GM23338 (cell line): ENCODE results near the gene MYBPC2. TPM values are rescaled to one million over a fixed set of nuclear protein-coding genes. Genes with fewer than 3 reads are reported as not detected.

Experiments used
- ATAC-seq: fragments of 200-7000 bp; cut with Tn5 transposase; 3 replicates; pipeline ENCODE4 v1.9.1; 2020
- DNase-seq: peaks from one replicate; pipeline ENCODE4 v3.0.0-alpha.2; 2015; ENCODE audit warnings: low spot score
- H2AFZ ChIP-seq: fragments of 200-600 bp; sonication (generic); 2 replicates; pipeline ENCODE4 v1.8.0; 2016; ENCODE audit warnings: antibody characterized with exemption, mild to moderate bottlenecking, moderate library complexity
- H3F3A ChIP-seq: fragments of 200-600 bp; sonication (generic); replicated peaks from 2 replicates; pipeline ENCODE4 v1.8.0; 2017; ENCODE audit warnings: antibody characterized with exemption, mixed run types, low read depth
- H3K27ac ChIP-seq: fragments of 200-600 bp; sonication (generic); 2 replicates; pipeline ENCODE4 v1.6.1; 2016; ENCODE audit warnings: low read depth
- H3K27me3 ChIP-seq: fragments of 200-600 bp; sonication (generic); 2 replicates; pipeline ENCODE4 v1.8.0; 2016; ENCODE audit warnings: mild to moderate bottlenecking, mixed run types, moderate library complexity; ENCODE audit not compliant: insufficient read depth
- H3K36me3 ChIP-seq: fragments of 200-600 bp; sonication (generic); 2 replicates; pipeline ENCODE4 v1.8.0; 2016; ENCODE audit warnings: mild to moderate bottlenecking; ENCODE audit not compliant: insufficient read depth
- H3K4me1 ChIP-seq: fragments of 200-600 bp; sonication (generic); 2 replicates; pipeline ENCODE4 v1.8.0; 2016; ENCODE audit warnings: mild to moderate bottlenecking, moderate library complexity; ENCODE audit not compliant: insufficient read depth
- H3K4me2 ChIP-seq: fragments of 200-600 bp; sonication (generic); 2 replicates; pipeline ENCODE4 v1.7.1; 2017; ENCODE audit warnings: mixed run types
- H3K4me3 ChIP-seq: fragments of 200-600 bp; sonication (generic); 2 replicates; pipeline ENCODE4 v1.6.1; 2016; ENCODE audit warnings: mixed run types
- H3K79me2 ChIP-seq: fragments of 200-600 bp; sonication (generic); replicated peaks from 2 replicates; pipeline ENCODE4 v1.8.0; 2017; ENCODE audit warnings: mild to moderate bottlenecking; ENCODE audit not compliant: insufficient read depth
- H3K9me2 ChIP-seq: fragments of 200-600 bp; sonication (generic); 2 replicates; pipeline ENCODE4 v1.8.0; 2017; ENCODE audit not compliant: insufficient read depth
- H4K20me1 ChIP-seq: fragments of 200-600 bp; sonication (generic); replicated peaks from 2 replicates; pipeline ENCODE4 v1.8.0; 2017; ENCODE audit warnings: mild to moderate bottlenecking; ENCODE audit not compliant: insufficient read depth
- H3K27ac Mint-ChIP-seq: 2 replicates; pipeline ENCODE4 v1.8.0; 2020; ENCODE audit warnings: inconsistent platforms, mild to moderate bottlenecking, moderate library complexity, mixed read lengths
- H3K27me3 Mint-ChIP-seq: 3 replicates; pipeline ENCODE4 v1.8.0; 2022; ENCODE audit warnings: low read depth, mild to moderate bottlenecking, moderate library complexity, mixed read lengths, inconsistent platforms; ENCODE audit not compliant: insufficient read depth, poor library complexity
- H3K36me3 Mint-ChIP-seq: 3 replicates; pipeline ENCODE4 v1.8.0; 2021; ENCODE audit warnings: low read depth, mild to moderate bottlenecking, inconsistent platforms, moderate library complexity, mixed read lengths
- H3K4me1 Mint-ChIP-seq: 3 replicates; pipeline ENCODE4 v1.8.0; 2020; ENCODE audit warnings: mild to moderate bottlenecking, inconsistent platforms, mixed read lengths
- H3K4me3 Mint-ChIP-seq: 3 replicates; pipeline ENCODE4 v1.8.0; 2021; ENCODE audit warnings: moderate library complexity, mild to moderate bottlenecking, inconsistent platforms, mixed read lengths
- H3K9me3 Mint-ChIP-seq: 3 replicates; pipeline ENCODE4 v1.8.0; 2020; ENCODE audit warnings: moderate library complexity, mild to moderate bottlenecking, inconsistent platforms, mixed read lengths
- EZH2 ChIP-seq: fragments of 200-600 bp; sonication (generic); IDR thresholded peaks from one replicate; pipeline ENCODE4 v1.8.0; 2017; ENCODE audit warnings: antibody characterized with exemption, mild to moderate bottlenecking, low read depth; ENCODE audit not compliant: unreplicated experiment
- EZH2phosphoT487 ChIP-seq: fragments of 200-600 bp; sonication (generic); IDR thresholded peaks from one replicate; pipeline ENCODE4 v1.8.1; 2018; ENCODE audit warnings: antibody characterized with exemption; ENCODE audit not compliant: unreplicated experiment
- NANOG ChIP-seq: IDR thresholded peaks from 2 replicates; pipeline ENCODE4 v1.6.1; 2016; ENCODE audit warnings: antibody characterized with exemption, borderline replicate concordance
- POLR2AphosphoS5 ChIP-seq: IDR thresholded peaks from 2 replicates; pipeline ENCODE4 v1.6.1; 2016; ENCODE audit warnings: antibody characterized with exemption, low read depth
- polyA plus RNA-seq: library from polyadenylated mRNA; unstranded; fragments of >200 nt; fragmentation: Nextera tagmentation; extraction: Ambion mirVana; gene quantifications from 2 replicates; pipeline ENCODE4 v1.2.1, GENCODE V29; 2016
- total RNA-seq: library from RNA; depleted of rRNA; stranded (reverse); fragments of >200 nt; shearing (Covaris generic); gene quantifications from 2 replicates; pipeline ENCODE4 v1.2.3, GENCODE V29; 2014
- TF ChIP-seq, protein P1 (sequence below): fragments of 250-450 bp; sonication (Bioruptor Pico); IDR thresholded peaks from 2 replicates; pipeline ENCODE4 v1.5.0; 2020; ENCODE audit warnings: mild to moderate bottlenecking, moderate library complexity
- TF ChIP-seq, protein P2 (sequence below): IDR thresholded peaks from one replicate; pipeline ENCODE4 v1.6.1; 2018; ENCODE audit warnings: antibody characterized with exemption; ENCODE audit not compliant: unreplicated experiment

Gene MYBPC2
- total and polyA plus RNA-seq, 2 experiments from 2014 or later, result 4.2 to 5.9 TPM

DNA sequence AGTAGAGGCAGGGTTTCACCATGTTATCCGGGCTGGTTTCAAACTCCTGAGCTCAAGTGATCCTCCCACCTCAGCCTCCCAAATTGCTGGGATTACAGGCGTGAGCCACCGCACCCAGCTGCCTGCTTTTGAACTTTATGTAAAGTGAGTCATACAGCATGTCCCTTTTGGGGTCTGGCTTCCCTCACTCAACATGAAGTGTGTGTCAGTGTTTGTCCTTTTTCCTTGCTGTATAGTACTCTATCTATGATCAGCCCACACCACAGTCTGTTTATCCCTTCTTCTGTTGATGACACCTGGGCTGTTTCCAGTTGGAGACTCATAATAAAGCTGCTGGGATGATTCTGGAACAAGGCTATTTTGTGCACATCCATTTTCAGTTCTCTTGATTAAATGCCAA, 11.9 kb upstream of the MYBPC2 start (continued):
- TF ChIP-seq, protein P1, sequence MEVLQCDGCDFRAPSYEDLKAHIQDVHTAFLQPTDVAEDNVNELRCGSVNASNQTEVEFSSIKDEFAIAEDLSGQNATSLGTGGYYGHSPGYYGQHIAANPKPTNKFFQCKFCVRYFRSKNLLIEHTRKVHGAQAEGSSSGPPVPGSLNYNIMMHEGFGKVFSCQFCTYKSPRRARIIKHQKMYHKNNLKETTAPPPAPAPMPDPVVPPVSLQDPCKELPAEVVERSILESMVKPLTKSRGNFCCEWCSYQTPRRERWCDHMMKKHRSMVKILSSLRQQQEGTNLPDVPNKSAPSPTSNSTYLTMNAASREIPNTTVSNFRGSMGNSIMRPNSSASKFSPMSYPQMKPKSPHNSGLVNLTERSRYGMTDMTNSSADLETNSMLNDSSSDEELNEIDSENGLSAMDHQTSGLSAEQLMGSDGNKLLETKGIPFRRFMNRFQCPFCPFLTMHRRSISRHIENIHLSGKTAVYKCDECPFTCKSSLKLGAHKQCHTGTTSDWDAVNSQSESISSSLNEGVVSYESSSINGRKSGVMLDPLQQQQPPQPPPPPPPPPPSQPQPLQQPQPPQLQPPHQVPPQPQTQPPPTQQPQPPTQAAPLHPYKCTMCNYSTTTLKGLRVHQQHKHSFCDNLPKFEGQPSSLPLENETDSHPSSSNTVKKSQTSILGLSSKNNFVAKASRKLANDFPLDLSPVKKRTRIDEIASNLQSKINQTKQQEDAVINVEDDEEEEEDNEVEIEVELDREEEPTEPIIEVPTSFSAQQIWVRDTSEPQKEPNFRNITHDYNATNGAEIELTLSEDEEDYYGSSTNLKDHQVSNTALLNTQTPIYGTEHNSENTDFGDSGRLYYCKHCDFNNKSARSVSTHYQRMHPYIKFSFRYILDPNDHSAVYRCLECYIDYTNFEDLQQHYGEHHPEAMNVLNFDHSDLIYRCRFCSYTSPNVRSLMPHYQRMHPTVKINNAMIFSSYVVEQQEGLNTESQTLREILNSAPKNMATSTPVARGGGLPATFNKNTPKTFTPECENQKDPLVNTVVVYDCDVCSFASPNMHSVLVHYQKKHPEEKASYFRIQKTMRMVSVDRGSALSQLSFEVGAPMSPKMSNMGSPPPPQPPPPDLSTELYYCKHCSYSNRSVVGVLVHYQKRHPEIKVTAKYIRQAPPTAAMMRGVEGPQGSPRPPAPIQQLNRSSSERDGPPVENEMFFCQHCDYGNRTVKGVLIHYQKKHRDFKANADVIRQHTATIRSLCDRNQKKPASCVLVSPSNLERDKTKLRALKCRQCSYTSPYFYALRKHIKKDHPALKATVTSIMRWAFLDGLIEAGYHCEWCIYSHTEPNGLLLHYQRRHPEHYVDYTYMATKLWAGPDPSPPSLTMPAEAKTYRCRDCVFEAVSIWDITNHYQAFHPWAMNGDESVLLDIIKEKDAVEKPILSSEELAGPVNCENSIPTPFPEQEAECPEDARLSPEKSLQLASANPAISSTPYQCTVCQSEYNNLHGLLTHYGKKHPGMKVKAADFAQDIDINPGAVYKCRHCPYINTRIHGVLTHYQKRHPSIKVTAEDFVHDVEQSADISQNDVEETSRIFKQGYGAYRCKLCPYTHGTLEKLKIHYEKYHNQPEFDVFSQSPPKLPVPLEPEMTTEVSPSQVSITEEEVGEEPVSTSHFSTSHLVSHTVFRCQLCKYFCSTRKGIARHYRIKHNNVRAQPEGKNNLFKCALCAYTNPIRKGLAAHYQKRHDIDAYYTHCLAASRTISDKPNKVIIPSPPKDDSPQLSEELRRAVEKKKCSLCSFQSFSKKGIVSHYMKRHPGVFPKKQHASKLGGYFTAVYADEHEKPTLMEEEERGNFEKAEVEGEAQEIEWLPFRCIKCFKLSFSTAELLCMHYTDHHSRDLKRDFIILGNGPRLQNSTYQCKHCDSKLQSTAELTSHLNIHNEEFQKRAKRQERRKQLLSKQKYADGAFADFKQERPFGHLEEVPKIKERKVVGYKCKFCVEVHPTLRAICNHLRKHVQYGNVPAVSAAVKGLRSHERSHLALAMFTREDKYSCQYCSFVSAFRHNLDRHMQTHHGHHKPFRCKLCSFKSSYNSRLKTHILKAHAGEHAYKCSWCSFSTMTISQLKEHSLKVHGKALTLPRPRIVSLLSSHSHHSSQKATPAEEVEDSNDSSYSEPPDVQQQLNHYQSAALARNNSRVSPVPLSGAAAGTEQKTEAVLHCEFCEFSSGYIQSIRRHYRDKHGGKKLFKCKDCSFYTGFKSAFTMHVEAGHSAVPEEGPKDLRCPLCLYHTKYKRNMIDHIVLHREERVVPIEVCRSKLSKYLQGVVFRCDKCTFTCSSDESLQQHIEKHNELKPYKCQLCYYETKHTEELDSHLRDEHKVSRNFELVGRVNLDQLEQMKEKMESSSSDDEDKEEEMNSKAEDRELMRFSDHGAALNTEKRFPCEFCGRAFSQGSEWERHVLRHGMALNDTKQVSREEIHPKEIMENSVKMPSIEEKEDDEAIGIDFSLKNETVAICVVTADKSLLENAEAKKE, result no peak

DNA sequence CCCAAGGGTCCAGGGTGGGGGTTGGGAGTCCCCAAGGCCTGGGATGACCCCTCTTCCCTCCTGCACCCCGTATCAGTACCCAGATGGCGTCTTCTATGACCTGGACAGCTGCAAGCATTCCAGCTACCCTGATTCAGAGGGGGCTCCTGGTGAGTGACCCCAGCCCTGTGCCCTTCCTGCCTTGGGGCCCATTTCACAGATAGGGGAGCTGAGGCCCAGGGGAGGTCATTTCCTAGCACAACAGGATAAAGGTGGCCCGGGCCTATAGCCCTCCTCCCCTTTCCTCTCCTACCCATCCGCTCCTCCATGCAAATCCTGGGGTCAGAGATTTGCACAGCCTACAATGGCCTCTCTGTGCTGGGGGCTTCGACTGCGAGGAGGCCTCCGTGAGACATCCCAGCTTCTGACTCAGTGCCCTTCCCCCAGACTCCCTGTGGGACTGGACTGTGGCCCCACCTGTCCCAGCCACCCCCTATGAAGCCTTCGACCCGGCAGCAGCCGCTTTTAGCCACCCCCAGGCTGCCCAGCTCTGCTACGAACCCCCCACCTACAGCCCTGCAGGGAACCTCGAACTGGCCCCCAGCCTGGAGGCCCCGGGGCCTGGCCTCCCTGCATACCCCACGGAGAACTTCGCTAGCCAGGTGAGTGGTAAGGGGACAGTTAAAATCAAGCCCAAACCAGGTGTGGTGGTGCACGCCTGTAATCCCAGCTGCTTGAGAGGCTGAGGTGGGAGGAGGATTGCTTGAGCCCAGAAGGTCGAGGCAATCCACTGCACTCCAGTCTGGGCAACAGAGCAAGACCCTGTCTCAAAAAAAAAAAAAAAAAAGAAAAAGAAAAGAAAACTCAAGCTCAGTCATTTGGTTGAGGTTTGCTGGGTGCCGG, 10.1 kb upstream of the MYBPC2 start:
- H2AFZ ChIP-seq, result no peak overlapping the region
- no peaks in the 10 kb centered on the region for H3K9me2 ChIP-seq
- Mint-ChIP-seq H3K36me3 (peaks cover 24% of the 10 kb centered on the region), H3K9me3 (peaks cover 3% of the 10 kb centered on the region; the same call in 2 of the 3 replicates), H3K4me3 (no peak overlapping the region), H3K27ac (no peak overlapping the region), H3K4me1 (peaks cover 20% of the 10 kb centered on the region), H3K27me3 (peaks cover 7% of the 10 kb centered on the region)
- H3K4me2 ChIP-seq, result no peak overlapping the region
- no peak overlapping the region for H3K4me3 ChIP-seq
- H3K79me2 ChIP-seq, result peaks cover 6% of the 10 kb centered on the region; the same call in 1 of the 2 replicates
- H3K36me3 ChIP-seq, result no peaks in the 10 kb centered on the region
- no peaks in the 10 kb centered on the region for H3K27me3 ChIP-seq
- peaks cover 6% of the 10 kb centered on the region; the same call in 1 of the 2 replicates for H3K4me1 ChIP-seq
- peaks cover 11% of the 10 kb centered on the region; the same call in 1 of the 2 replicates for H3F3A ChIP-seq
- no peaks in the 10 kb centered on the region; the same call in 1 of the 2 replicates for H4K20me1 ChIP-seq
- DNase-seq (no peak), ATAC-seq (no peak)
- no peak overlapping the region for H3K27ac ChIP-seq
- no peak for TF ChIP-seq EZH2phosphoT487
- no peak for TF ChIP-seq POLR2AphosphoS5
- TF ChIP-seq, protein P2, sequence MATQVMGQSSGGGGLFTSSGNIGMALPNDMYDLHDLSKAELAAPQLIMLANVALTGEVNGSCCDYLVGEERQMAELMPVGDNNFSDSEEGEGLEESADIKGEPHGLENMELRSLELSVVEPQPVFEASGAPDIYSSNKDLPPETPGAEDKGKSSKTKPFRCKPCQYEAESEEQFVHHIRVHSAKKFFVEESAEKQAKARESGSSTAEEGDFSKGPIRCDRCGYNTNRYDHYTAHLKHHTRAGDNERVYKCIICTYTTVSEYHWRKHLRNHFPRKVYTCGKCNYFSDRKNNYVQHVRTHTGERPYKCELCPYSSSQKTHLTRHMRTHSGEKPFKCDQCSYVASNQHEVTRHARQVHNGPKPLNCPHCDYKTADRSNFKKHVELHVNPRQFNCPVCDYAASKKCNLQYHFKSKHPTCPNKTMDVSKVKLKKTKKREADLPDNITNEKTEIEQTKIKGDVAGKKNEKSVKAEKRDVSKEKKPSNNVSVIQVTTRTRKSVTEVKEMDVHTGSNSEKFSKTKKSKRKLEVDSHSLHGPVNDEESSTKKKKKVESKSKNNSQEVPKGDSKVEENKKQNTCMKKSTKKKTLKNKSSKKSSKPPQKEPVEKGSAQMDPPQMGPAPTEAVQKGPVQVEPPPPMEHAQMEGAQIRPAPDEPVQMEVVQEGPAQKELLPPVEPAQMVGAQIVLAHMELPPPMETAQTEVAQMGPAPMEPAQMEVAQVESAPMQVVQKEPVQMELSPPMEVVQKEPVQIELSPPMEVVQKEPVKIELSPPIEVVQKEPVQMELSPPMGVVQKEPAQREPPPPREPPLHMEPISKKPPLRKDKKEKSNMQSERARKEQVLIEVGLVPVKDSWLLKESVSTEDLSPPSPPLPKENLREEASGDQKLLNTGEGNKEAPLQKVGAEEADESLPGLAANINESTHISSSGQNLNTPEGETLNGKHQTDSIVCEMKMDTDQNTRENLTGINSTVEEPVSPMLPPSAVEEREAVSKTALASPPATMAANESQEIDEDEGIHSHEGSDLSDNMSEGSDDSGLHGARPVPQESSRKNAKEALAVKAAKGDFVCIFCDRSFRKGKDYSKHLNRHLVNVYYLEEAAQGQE, result no peak
- no peak for TF ChIP-seq EZH2
- TF ChIP-seq NANOG, result no peak
